ENCODE results near the gene TMPRSS9.

DNA sequence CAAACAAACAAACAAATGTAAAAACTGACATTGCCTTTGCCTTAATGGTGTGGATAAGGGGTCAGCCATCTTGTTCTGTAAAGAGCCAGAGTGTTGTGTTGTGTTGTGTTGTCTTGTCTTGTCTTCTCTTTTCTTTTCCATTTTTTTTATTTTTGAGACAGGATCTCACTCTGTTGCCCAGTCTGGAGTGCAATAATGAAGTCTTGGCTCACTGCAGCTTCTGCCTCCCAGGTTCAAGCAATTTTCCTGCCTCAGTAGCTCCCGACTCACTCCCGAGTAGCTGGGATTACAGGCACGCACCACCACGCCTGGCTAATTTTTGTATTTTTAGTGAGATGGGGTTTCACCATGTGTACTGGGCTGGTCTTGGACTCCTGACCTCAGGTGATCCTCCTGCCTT is 39.5 kb downstream of the TMPRSS9 start:
- TF ChIP-seq, protein P1, sequence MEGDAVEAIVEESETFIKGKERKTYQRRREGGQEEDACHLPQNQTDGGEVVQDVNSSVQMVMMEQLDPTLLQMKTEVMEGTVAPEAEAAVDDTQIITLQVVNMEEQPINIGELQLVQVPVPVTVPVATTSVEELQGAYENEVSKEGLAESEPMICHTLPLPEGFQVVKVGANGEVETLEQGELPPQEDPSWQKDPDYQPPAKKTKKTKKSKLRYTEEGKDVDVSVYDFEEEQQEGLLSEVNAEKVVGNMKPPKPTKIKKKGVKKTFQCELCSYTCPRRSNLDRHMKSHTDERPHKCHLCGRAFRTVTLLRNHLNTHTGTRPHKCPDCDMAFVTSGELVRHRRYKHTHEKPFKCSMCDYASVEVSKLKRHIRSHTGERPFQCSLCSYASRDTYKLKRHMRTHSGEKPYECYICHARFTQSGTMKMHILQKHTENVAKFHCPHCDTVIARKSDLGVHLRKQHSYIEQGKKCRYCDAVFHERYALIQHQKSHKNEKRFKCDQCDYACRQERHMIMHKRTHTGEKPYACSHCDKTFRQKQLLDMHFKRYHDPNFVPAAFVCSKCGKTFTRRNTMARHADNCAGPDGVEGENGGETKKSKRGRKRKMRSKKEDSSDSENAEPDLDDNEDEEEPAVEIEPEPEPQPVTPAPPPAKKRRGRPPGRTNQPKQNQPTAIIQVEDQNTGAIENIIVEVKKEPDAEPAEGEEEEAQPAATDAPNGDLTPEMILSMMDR (IDR thresholded peaks at IDR 0.05; ENCODE audit: low read depth, low read length), result no peak
- no peak for TF ChIP-seq EZH2phosphoT487 (IDR thresholded peaks at IDR 0.05; ENCODE audit: low read depth)

Measured in OCI-LY3 (cell line).